Ovary (tissue), 9 donors: Measurements from ENCODE around the gene PPIL6. TPM values are rescaled to one million over a fixed set of nuclear protein-coding genes. Genes with fewer than 3 reads are reported as not detected.
A peak's percentile ranks its signal among the peaks of the same experiment; 100 is the strongest.

Experiments
- DNase-seq, 5 donors: peaks; one replicate each; pipeline ENCODE4 v3.0.0-alpha.2; 2019 to 2020
- H3K27ac ChIP-seq, 2 donors: fragments of 200-600 bp; one replicate each; pipeline versions ENCODE4 v1.5.1 to v1.8.0; 2019 to 2022
- H3K27me3 ChIP-seq: fragments of 200-600 bp; one replicate; pipeline ENCODE4 v1.8.0; 2022
- H3K36me3 ChIP-seq: fragments of 200-600 bp; sonication (generic); one replicate; pipeline ENCODE4 v1.5.1; 2019
- H3K4me1 ChIP-seq: one replicate; pipeline ENCODE4 v1.8.1; 2013; ENCODE audit warnings: mild to moderate bottlenecking, moderate library complexity; ENCODE audit not compliant: insufficient read depth
- H3K4me3 ChIP-seq: fragments of 200-600 bp; sonication (generic); one replicate; pipeline ENCODE4 v1.5.1; 2017
- H3K9me3 ChIP-seq, 2 donors: fragments of 200-600 bp in 1 of 2; sonication (generic) in 1 of 2; one replicate each; pipeline versions ENCODE4 v1.5.1 to v1.8.1; 2013 to 2019; ENCODE audit warnings: mild to moderate bottlenecking in 1 of 2, moderate library complexity in 1 of 2
- EP300 ChIP-seq: sonication (generic); formaldehyde crosslinking; IDR thresholded peaks from one replicate; pipeline ENCODE4 v1.6.1; 2017; ENCODE audit warnings: antibody characterized with exemption
- POLR2A ChIP-seq: fragments of 450-650 bp; IDR thresholded peaks from one replicate; pipeline ENCODE4 v1.6.1; 2017; ENCODE audit warnings: antibody characterized with exemption, mild to moderate bottlenecking, moderate library complexity
- WGBS, 3 donors: extraction: QIAGEN DNeasy Blood & Tissue Kit in 1 of 3; methylation state at CpG; one replicate each; pipeline versions ENCODE4 v1.1.5 to v1.1.7; 2013 to 2017; 5-methylcytosine and 5-hydroxymethylcytosine counted together
- intact Hi-C, 4 donors: fragments of 100-400 bp; cut with DNase I; formaldehyde crosslinking; loops; one replicate each; pipeline versions ENCODE4 v1.11.0 to v1.15.1; 2022 to 2023
- polyA plus RNA-seq, 2 donors: library from polyadenylated mRNA; stranded (reverse); fragments of 200-250 nt in 1 of 2; fragments of 350-450 nt in 1 of 2; fragmentation: Illumina TruSeq in 1 of 2; extraction: RNeasy Lipid Tissue Mini Kit (QIAGEN cat#74804) in 1 of 2; gene quantifications; one replicate each; pipeline ENCODE4 v1.2.3, GENCODE V29; 2013 to 2014
- total RNA-seq, 7 donors: library from RNA; depleted of rRNA in 2 of 7; stranded (reverse); fragments of >200 nt in 2 of 7; fragmentation: NEBNext Ultra II Directional in 3 of 7; extraction: Animal tissue kit (Norgen Biotek cat#: 25700) in 3 of 7; gene quantifications; one replicate each; pipeline versions ENCODE4 v1.1.0 to v1.2.4, GENCODE V29; 2016 to 2023
- TF ChIP-seq, protein P1 (sequence below), 3 donors: fragments of 450-650 bp in 2 of 3; fragments of 200-600 bp in 1 of 3; IDR thresholded peaks; one replicate each; pipeline versions ENCODE4 v1.5.1 to v1.8.0; 2016 to 2022; ENCODE audit warnings: antibody characterized with exemption in 3 of 3, mild to moderate bottlenecking in 1 of 3
- donor health status: DM: no; HTN: no; CAD: no; lungs with moderate emphysema.
- donor health status: DM: no; HTN: no; CAD: no.
- donor health status: Bipolar disorder and iron deficiency.
- donor health status: DM: yes; HTN: yes; CAD: no.
- donor health status: DM: no; HTN: no; CAD: no.
- donor health status: DM: yes; HTN: yes; CAD: no.

The PPIL6 gene
- total and polyA plus RNA-seq, 9 donors, result 6.3 to 29.8 (median 10.9) TPM

DNA sequence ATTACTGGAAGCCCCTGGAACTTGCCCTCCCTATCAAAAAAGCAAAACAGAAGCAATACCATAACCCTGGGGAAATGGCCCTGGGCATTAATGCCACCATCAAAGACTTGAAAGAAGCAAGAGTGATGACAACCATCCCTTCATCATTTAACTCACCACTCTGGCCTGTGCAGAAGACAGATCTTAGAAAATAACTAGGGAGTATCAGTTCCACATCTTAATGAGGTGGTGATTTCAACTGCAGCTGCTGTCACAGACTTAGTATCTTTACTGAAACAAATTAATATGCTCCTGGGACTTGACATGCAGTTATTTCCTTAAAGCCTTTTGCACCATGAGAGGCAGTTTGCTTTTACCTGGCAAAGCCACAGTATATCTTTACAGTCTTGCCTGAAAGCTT lies 82.2 kb downstream of the PPIL6 start:
- TF ChIP-seq, protein P1, sequence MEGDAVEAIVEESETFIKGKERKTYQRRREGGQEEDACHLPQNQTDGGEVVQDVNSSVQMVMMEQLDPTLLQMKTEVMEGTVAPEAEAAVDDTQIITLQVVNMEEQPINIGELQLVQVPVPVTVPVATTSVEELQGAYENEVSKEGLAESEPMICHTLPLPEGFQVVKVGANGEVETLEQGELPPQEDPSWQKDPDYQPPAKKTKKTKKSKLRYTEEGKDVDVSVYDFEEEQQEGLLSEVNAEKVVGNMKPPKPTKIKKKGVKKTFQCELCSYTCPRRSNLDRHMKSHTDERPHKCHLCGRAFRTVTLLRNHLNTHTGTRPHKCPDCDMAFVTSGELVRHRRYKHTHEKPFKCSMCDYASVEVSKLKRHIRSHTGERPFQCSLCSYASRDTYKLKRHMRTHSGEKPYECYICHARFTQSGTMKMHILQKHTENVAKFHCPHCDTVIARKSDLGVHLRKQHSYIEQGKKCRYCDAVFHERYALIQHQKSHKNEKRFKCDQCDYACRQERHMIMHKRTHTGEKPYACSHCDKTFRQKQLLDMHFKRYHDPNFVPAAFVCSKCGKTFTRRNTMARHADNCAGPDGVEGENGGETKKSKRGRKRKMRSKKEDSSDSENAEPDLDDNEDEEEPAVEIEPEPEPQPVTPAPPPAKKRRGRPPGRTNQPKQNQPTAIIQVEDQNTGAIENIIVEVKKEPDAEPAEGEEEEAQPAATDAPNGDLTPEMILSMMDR (IDR thresholded peaks at IDR 0.05), result no peak
- no peak for TF ChIP-seq POLR2A
- intact Hi-C loops, result no loop called here
- H3K36me3 ChIP-seq, result no peaks in the 10 kb centered on the region
- H3K4me3 ChIP-seq, result no peak overlapping the region
- H3K9me3 ChIP-seq, result no peaks in the 10 kb centered on the region
- H3K27me3 ChIP-seq, result no peaks in the 10 kb centered on the region
- DNase-seq, result no peak
- no peaks in the 10 kb centered on the region for H3K4me1 ChIP-seq
- no peak overlapping the region for H3K27ac ChIP-seq

DNA sequence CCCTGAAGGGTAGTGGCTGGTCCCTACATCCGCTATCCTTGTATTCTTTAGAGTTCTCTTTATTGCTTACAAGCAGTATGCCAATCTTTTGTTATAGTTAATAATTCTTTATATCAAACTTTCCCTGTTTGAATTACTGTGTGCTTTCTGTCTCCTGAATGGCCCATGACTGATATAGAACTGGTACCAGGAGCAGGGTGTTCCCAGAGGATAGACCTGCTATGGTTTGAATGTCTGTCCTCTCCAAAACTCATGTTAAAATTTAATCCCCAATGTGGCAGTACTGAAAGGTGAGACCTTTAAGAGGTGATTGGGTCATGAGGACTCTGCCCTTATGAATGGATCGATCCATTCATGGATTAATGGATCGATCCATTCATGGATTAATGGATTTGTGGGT lies 84.2 kb downstream of the PPIL6 start:
- TF ChIP-seq POLR2A (no peak), EP300 (no peak)
- TF ChIP-seq, protein P1 (IDR thresholded peaks at IDR 0.05), result no peak
- Histone ChIP-seq H3K4me1 (no peaks in the 10 kb centered on the region), H3K36me3 (no peaks in the 10 kb centered on the region), H3K4me3 (no peak overlapping the region), H3K9me3 (no peaks in the 10 kb centered on the region), H3K27ac (no peak overlapping the region), H3K27me3 (no peaks in the 10 kb centered on the region)
- WGBS, 3 donors, result 96 to 99% (median 96%) methylated on average over 3 of the region's 3 CpGs
- no peak for DNase-seq
- intact Hi-C loops, result no loop called here

DNA sequence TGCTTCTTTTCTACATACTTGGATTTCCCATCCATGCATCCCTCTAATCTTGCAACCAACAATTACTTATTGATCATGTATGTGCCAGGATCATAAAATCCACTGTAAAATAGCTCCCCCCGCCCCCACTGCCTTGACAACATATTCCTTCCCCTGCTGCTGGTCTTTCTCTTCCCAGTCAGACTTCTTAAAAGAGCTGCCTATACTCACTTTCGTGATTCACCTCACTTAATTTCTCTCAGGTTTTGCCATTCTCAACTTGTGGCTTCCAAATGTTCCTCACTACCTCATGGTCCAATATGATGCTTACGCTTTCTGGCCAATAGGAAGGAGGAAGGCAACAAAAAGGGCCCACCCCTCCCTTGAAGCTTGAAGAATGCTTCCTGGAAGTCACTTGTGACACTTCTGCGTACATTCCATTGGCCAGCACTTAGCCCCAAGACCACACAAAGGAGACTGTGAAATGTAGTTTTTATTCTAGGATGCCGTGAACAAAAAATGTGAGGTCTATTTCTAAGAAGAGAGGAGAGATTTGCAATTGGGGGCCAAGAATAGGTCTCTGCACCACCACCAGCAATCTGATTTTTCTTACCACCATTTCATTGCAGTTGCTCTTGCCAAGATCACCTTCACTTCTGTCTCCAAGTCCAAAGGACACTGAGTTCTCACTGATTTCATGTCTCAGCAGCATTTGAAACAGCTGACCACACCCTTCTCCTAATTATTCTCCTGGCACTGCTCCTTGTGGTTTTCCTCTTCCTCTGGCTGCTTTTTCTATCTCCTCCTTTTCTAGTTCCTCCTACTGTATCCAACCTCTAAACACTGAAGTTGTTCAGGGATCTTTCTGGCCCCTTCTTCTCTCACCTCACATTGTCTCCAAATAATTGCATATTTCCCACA lies 88.9 kb downstream of the PPIL6 start:
- DNase-seq, result no peak
- no peaks in the 10 kb centered on the region for H3K36me3 ChIP-seq
- H3K9me3 ChIP-seq, result no peaks in the 10 kb centered on the region
- intact Hi-C loops, result no loop called here
- WGBS, 3 donors, result 91 to 97% (median 95%) methylated on average over 5 of the region's 5 CpGs
- H3K4me3 ChIP-seq, result no peak overlapping the region
- H3K4me1 ChIP-seq, result no peaks in the 10 kb centered on the region
- no peaks in the 10 kb centered on the region for H3K27me3 ChIP-seq
- TF ChIP-seq, protein P1 (IDR thresholded peaks at IDR 0.05), result no peak
- no peak for TF ChIP-seq EP300
- TF ChIP-seq POLR2A, result no peak
- no peak overlapping the region for H3K27ac ChIP-seq

GRCh38 chr6:109349419-109349987 lies 90.9 kb downstream of the PPIL6 start:
- H3K36me3 ChIP-seq, result no peaks in the 10 kb centered on the region
- no peaks in the 10 kb centered on the region for H3K27me3 ChIP-seq
- no peak for TF ChIP-seq EP300
- H3K4me3 ChIP-seq, result no peak overlapping the region
- H3K9me3 ChIP-seq, result no peaks in the 10 kb centered on the region
- WGBS, 3 donors, result 32 to 44% (median 41%) methylated on average over 3 of the region's 3 CpGs
- DNase-seq, result peak in 1 of 5 donors; percentile 20
- H3K27ac ChIP-seq, result no peak overlapping the region
- intact Hi-C loops, result no loop called here
- H3K4me1 ChIP-seq, result no peaks in the 10 kb centered on the region

DNA sequence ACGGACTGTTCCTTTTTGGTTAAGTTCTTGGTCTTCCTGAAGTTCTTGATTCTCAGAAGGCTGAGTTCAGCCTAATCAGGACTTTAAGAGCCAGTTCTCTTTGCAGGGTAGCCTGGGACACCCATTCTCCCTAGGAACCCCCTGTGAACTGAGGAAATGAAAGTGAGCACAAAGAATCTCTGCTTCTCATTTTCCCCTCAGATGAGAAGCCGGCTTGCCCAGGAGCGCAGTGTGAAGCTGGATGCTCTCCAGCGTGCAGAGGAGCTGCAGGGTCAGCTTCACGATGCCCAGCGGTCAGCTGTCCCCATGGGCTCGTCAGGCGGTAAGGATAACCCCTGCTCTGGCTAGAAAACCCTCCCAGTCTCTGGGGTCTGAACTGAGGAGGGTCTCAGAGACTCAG lies 92.2 kb downstream of the PPIL6 start:
- Histone ChIP-seq H3K36me3 (no peaks in the 10 kb centered on the region), H3K4me3 (no peak overlapping the region), H3K9me3 (no peaks in the 10 kb centered on the region), H3K27ac (no peak overlapping the region), H3K27me3 (no peaks in the 10 kb centered on the region), H3K4me1 (no peaks in the 10 kb centered on the region)
- WGBS, 3 donors, result 91 to 94% (median 91%) methylated on average over 8 of the region's 8 CpGs
- TF ChIP-seq EP300, result no peak
- TF ChIP-seq POLR2A, result no peak
- TF ChIP-seq, protein P1 (IDR thresholded peaks at IDR 0.05), result no peak
- intact Hi-C loops, result no loop called here
- DNase-seq, result no peak
